GM23338 (cell line): ENCODE data around the gene MYO19. TPM values are rescaled to one million over a fixed set of nuclear protein-coding genes. Genes with fewer than 3 reads are reported as not detected.

Experiments
- ATAC-seq: fragments of 200-7000 bp; cut with Tn5 transposase; 3 replicates; pipeline ENCODE4 v1.9.1; 2020
- DNase-seq: peaks from one replicate; pipeline ENCODE4 v3.0.0-alpha.2; 2015; ENCODE audit warnings: low spot score
- H2AFZ ChIP-seq: fragments of 200-600 bp; sonication (generic); 2 replicates; pipeline ENCODE4 v1.8.0; 2016; ENCODE audit warnings: antibody characterized with exemption, mild to moderate bottlenecking, moderate library complexity
- H3F3A ChIP-seq: fragments of 200-600 bp; sonication (generic); replicated peaks from 2 replicates; pipeline ENCODE4 v1.8.0; 2017; ENCODE audit warnings: antibody characterized with exemption, mixed run types, low read depth
- H3K27ac ChIP-seq: fragments of 200-600 bp; sonication (generic); 2 replicates; pipeline ENCODE4 v1.6.1; 2016; ENCODE audit warnings: low read depth
- H3K27me3 ChIP-seq: fragments of 200-600 bp; sonication (generic); 2 replicates; pipeline ENCODE4 v1.8.0; 2016; ENCODE audit warnings: mild to moderate bottlenecking, mixed run types, moderate library complexity; ENCODE audit not compliant: insufficient read depth
- H3K36me3 ChIP-seq: fragments of 200-600 bp; sonication (generic); 2 replicates; pipeline ENCODE4 v1.8.0; 2016; ENCODE audit warnings: mild to moderate bottlenecking; ENCODE audit not compliant: insufficient read depth
- H3K4me1 ChIP-seq: fragments of 200-600 bp; sonication (generic); 2 replicates; pipeline ENCODE4 v1.8.0; 2016; ENCODE audit warnings: mild to moderate bottlenecking, moderate library complexity; ENCODE audit not compliant: insufficient read depth
- H3K4me2 ChIP-seq: fragments of 200-600 bp; sonication (generic); 2 replicates; pipeline ENCODE4 v1.7.1; 2017; ENCODE audit warnings: mixed run types
- H3K4me3 ChIP-seq: fragments of 200-600 bp; sonication (generic); 2 replicates; pipeline ENCODE4 v1.6.1; 2016; ENCODE audit warnings: mixed run types
- H3K79me2 ChIP-seq: fragments of 200-600 bp; sonication (generic); replicated peaks from 2 replicates; pipeline ENCODE4 v1.8.0; 2017; ENCODE audit warnings: mild to moderate bottlenecking; ENCODE audit not compliant: insufficient read depth
- H3K9me2 ChIP-seq: fragments of 200-600 bp; sonication (generic); 2 replicates; pipeline ENCODE4 v1.8.0; 2017; ENCODE audit not compliant: insufficient read depth
- H4K20me1 ChIP-seq: fragments of 200-600 bp; sonication (generic); replicated peaks from 2 replicates; pipeline ENCODE4 v1.8.0; 2017; ENCODE audit warnings: mild to moderate bottlenecking; ENCODE audit not compliant: insufficient read depth
- H3K27ac Mint-ChIP-seq: 2 replicates; pipeline ENCODE4 v1.8.0; 2020; ENCODE audit warnings: inconsistent platforms, mild to moderate bottlenecking, moderate library complexity, mixed read lengths
- H3K27me3 Mint-ChIP-seq: 3 replicates; pipeline ENCODE4 v1.8.0; 2022; ENCODE audit warnings: low read depth, mild to moderate bottlenecking, moderate library complexity, mixed read lengths, inconsistent platforms; ENCODE audit not compliant: insufficient read depth, poor library complexity
- H3K36me3 Mint-ChIP-seq: 3 replicates; pipeline ENCODE4 v1.8.0; 2021; ENCODE audit warnings: low read depth, mild to moderate bottlenecking, inconsistent platforms, moderate library complexity, mixed read lengths
- H3K4me1 Mint-ChIP-seq: 3 replicates; pipeline ENCODE4 v1.8.0; 2020; ENCODE audit warnings: mild to moderate bottlenecking, inconsistent platforms, mixed read lengths
- H3K4me3 Mint-ChIP-seq: 3 replicates; pipeline ENCODE4 v1.8.0; 2021; ENCODE audit warnings: moderate library complexity, mild to moderate bottlenecking, inconsistent platforms, mixed read lengths
- H3K9me3 Mint-ChIP-seq: 3 replicates; pipeline ENCODE4 v1.8.0; 2020; ENCODE audit warnings: moderate library complexity, mild to moderate bottlenecking, inconsistent platforms, mixed read lengths
- CREB1 ChIP-seq: fragments of 250-450 bp; sonication (Bioruptor Pico); IDR thresholded peaks from 2 replicates; pipeline ENCODE4 v1.5.0; 2020; ENCODE audit warnings: low read depth, mild to moderate bottlenecking, moderate library complexity
- ETS1 ChIP-seq: IDR thresholded peaks from 2 replicates; pipeline ENCODE4 v1.6.1; 2016; ENCODE audit warnings: antibody characterized with exemption
- EZH2 ChIP-seq: fragments of 200-600 bp; sonication (generic); IDR thresholded peaks from one replicate; pipeline ENCODE4 v1.8.0; 2017; ENCODE audit warnings: antibody characterized with exemption, mild to moderate bottlenecking, low read depth; ENCODE audit not compliant: unreplicated experiment
- NANOG ChIP-seq: IDR thresholded peaks from 2 replicates; pipeline ENCODE4 v1.6.1; 2016; ENCODE audit warnings: antibody characterized with exemption, borderline replicate concordance
- POLR2AphosphoS5 ChIP-seq: IDR thresholded peaks from 2 replicates; pipeline ENCODE4 v1.6.1; 2016; ENCODE audit warnings: antibody characterized with exemption, low read depth
- STAT1 ChIP-seq: IDR thresholded peaks from one replicate; pipeline ENCODE4 v1.6.1; 2016; ENCODE audit warnings: antibody characterized with exemption; ENCODE audit not compliant: unreplicated experiment
- ZNF114 ChIP-seq: fragments of 250-450 bp; sonication (Bioruptor Pico); IDR thresholded peaks from 2 replicates; pipeline ENCODE4 v1.5.0; 2020; ENCODE audit warnings: mild to moderate bottlenecking, moderate library complexity
- ZNF331 ChIP-seq: fragments of 250-450 bp; sonication (Bioruptor Pico); IDR thresholded peaks from 2 replicates; pipeline ENCODE4 v1.5.0; 2020; ENCODE audit warnings: low read depth, mild to moderate bottlenecking, moderate library complexity
- polyA plus RNA-seq: library from polyadenylated mRNA; unstranded; fragments of >200 nt; fragmentation: Nextera tagmentation; extraction: Ambion mirVana; gene quantifications from 2 replicates; pipeline ENCODE4 v1.2.1, GENCODE V29; 2016
- total RNA-seq: library from RNA; depleted of rRNA; stranded (reverse); fragments of >200 nt; shearing (Covaris generic); gene quantifications from 2 replicates; pipeline ENCODE4 v1.2.3, GENCODE V29; 2014
- TF ChIP-seq, protein P1 (sequence below): fragments of 250-450 bp; sonication (Bioruptor Pico); IDR thresholded peaks from 2 replicates; pipeline ENCODE4 v1.5.0; 2020; ENCODE audit warnings: mild to moderate bottlenecking, moderate library complexity
- TF ChIP-seq, protein P2 (sequence below): IDR thresholded peaks from one replicate; pipeline ENCODE4 v1.6.1; 2018; ENCODE audit warnings: antibody characterized with exemption; ENCODE audit not compliant: unreplicated experiment
- TF ChIP-seq, protein P3 (sequence below), 2 experiments: fragments of 200-600 bp in 1 of 2; sonication (generic) in 1 of 2; conservative IDR thresholded peaks; 2 replicates each; pipeline versions ENCODE4 v1.5.1 to v1.6.1; 2016 to 2017; ENCODE audit warnings: antibody characterized with exemption in 2 of 2, low read depth in 2 of 2, mild to moderate bottlenecking in 2 of 2, moderate library complexity in 1 of 2

The MYO19 gene
- total and polyA plus RNA-seq, 2 experiments from 2014 or later, result 37.9 to 150 TPM

DNA sequence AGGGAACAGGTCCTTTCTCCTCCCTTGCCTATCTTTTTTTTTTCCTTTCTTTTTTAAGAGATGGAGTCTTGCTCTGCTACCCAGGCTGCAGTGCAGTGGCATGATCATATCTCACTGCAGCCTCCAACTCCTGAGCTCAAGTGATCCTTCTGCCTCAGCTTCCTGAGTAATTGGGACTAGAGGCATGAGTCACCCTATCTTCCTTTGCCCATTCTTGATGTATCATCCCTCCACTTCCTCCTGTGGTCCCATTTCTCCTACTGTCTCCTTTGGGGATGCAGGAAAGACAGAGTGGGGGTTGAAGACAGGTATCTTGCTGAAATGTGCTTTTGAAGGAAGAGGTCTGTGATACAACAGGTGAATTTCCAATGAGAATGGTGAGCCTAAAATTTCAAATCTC, 5.5 kb downstream of the MYO19 start:
- Histone ChIP-seq H3K36me3 (peaks cover 71% of the 10 kb centered on the region), H3K79me2 (peaks cover 41% of the 10 kb centered on the region)

More for the DNA sequence above, 5.5 kb downstream of the MYO19 start:
- H2AFZ ChIP-seq, result no peak overlapping the region
- Mint-ChIP-seq H3K27ac (peak overlapping the region; percentile 12; the same call in 1 of the 2 replicates), H3K4me3 (no peak overlapping the region; the same call in 2 of the 3 replicates), H3K27me3 (peaks cover 5% of the 10 kb centered on the region), H3K9me3 (no peaks in the 10 kb centered on the region), H3K4me1 (peaks cover 15% of the 10 kb centered on the region), H3K36me3 (peaks cover 84% of the 10 kb centered on the region)
- no peak overlapping the region for H3K4me2 ChIP-seq
- H3F3A ChIP-seq, result peaks cover 8% of the 10 kb centered on the region
- no peak for ATAC-seq
- H4K20me1 ChIP-seq, result peaks cover 26% of the 10 kb centered on the region
- peaks cover 6% of the 10 kb centered on the region for H3K4me1 ChIP-seq
- no peak overlapping the region for H3K4me3 ChIP-seq
- TF ChIP-seq EZH2, result no peak
- TF ChIP-seq, protein P1, sequence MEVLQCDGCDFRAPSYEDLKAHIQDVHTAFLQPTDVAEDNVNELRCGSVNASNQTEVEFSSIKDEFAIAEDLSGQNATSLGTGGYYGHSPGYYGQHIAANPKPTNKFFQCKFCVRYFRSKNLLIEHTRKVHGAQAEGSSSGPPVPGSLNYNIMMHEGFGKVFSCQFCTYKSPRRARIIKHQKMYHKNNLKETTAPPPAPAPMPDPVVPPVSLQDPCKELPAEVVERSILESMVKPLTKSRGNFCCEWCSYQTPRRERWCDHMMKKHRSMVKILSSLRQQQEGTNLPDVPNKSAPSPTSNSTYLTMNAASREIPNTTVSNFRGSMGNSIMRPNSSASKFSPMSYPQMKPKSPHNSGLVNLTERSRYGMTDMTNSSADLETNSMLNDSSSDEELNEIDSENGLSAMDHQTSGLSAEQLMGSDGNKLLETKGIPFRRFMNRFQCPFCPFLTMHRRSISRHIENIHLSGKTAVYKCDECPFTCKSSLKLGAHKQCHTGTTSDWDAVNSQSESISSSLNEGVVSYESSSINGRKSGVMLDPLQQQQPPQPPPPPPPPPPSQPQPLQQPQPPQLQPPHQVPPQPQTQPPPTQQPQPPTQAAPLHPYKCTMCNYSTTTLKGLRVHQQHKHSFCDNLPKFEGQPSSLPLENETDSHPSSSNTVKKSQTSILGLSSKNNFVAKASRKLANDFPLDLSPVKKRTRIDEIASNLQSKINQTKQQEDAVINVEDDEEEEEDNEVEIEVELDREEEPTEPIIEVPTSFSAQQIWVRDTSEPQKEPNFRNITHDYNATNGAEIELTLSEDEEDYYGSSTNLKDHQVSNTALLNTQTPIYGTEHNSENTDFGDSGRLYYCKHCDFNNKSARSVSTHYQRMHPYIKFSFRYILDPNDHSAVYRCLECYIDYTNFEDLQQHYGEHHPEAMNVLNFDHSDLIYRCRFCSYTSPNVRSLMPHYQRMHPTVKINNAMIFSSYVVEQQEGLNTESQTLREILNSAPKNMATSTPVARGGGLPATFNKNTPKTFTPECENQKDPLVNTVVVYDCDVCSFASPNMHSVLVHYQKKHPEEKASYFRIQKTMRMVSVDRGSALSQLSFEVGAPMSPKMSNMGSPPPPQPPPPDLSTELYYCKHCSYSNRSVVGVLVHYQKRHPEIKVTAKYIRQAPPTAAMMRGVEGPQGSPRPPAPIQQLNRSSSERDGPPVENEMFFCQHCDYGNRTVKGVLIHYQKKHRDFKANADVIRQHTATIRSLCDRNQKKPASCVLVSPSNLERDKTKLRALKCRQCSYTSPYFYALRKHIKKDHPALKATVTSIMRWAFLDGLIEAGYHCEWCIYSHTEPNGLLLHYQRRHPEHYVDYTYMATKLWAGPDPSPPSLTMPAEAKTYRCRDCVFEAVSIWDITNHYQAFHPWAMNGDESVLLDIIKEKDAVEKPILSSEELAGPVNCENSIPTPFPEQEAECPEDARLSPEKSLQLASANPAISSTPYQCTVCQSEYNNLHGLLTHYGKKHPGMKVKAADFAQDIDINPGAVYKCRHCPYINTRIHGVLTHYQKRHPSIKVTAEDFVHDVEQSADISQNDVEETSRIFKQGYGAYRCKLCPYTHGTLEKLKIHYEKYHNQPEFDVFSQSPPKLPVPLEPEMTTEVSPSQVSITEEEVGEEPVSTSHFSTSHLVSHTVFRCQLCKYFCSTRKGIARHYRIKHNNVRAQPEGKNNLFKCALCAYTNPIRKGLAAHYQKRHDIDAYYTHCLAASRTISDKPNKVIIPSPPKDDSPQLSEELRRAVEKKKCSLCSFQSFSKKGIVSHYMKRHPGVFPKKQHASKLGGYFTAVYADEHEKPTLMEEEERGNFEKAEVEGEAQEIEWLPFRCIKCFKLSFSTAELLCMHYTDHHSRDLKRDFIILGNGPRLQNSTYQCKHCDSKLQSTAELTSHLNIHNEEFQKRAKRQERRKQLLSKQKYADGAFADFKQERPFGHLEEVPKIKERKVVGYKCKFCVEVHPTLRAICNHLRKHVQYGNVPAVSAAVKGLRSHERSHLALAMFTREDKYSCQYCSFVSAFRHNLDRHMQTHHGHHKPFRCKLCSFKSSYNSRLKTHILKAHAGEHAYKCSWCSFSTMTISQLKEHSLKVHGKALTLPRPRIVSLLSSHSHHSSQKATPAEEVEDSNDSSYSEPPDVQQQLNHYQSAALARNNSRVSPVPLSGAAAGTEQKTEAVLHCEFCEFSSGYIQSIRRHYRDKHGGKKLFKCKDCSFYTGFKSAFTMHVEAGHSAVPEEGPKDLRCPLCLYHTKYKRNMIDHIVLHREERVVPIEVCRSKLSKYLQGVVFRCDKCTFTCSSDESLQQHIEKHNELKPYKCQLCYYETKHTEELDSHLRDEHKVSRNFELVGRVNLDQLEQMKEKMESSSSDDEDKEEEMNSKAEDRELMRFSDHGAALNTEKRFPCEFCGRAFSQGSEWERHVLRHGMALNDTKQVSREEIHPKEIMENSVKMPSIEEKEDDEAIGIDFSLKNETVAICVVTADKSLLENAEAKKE (CRISPR knock-in tag), result no peak
- TF ChIP-seq ZNF114, result no peak
- TF ChIP-seq NANOG, result no peak
- TF ChIP-seq, protein P2, sequence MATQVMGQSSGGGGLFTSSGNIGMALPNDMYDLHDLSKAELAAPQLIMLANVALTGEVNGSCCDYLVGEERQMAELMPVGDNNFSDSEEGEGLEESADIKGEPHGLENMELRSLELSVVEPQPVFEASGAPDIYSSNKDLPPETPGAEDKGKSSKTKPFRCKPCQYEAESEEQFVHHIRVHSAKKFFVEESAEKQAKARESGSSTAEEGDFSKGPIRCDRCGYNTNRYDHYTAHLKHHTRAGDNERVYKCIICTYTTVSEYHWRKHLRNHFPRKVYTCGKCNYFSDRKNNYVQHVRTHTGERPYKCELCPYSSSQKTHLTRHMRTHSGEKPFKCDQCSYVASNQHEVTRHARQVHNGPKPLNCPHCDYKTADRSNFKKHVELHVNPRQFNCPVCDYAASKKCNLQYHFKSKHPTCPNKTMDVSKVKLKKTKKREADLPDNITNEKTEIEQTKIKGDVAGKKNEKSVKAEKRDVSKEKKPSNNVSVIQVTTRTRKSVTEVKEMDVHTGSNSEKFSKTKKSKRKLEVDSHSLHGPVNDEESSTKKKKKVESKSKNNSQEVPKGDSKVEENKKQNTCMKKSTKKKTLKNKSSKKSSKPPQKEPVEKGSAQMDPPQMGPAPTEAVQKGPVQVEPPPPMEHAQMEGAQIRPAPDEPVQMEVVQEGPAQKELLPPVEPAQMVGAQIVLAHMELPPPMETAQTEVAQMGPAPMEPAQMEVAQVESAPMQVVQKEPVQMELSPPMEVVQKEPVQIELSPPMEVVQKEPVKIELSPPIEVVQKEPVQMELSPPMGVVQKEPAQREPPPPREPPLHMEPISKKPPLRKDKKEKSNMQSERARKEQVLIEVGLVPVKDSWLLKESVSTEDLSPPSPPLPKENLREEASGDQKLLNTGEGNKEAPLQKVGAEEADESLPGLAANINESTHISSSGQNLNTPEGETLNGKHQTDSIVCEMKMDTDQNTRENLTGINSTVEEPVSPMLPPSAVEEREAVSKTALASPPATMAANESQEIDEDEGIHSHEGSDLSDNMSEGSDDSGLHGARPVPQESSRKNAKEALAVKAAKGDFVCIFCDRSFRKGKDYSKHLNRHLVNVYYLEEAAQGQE, result no peak
- no peak for TF ChIP-seq CREB1 (CRISPR knock-in tag)
- TF ChIP-seq POLR2AphosphoS5, result no peak
- no peak for TF ChIP-seq STAT1
- TF ChIP-seq ETS1, result no peak
- TF ChIP-seq, protein P3, sequence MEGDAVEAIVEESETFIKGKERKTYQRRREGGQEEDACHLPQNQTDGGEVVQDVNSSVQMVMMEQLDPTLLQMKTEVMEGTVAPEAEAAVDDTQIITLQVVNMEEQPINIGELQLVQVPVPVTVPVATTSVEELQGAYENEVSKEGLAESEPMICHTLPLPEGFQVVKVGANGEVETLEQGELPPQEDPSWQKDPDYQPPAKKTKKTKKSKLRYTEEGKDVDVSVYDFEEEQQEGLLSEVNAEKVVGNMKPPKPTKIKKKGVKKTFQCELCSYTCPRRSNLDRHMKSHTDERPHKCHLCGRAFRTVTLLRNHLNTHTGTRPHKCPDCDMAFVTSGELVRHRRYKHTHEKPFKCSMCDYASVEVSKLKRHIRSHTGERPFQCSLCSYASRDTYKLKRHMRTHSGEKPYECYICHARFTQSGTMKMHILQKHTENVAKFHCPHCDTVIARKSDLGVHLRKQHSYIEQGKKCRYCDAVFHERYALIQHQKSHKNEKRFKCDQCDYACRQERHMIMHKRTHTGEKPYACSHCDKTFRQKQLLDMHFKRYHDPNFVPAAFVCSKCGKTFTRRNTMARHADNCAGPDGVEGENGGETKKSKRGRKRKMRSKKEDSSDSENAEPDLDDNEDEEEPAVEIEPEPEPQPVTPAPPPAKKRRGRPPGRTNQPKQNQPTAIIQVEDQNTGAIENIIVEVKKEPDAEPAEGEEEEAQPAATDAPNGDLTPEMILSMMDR (conservative IDR thresholded peaks at IDR 0.05; ENCODE audit: low read depth in 2 of 2), result no peak
- no peak for TF ChIP-seq ZNF331 (CRISPR knock-in tag)
- no peak overlapping the region for H3K27ac ChIP-seq
- H3K27me3 ChIP-seq, result no peaks in the 10 kb centered on the region
- H3K9me2 ChIP-seq, result no peaks in the 10 kb centered on the region
- DNase-seq, result no peak
